IgD-negative memory B cell (primary cell): Measurements from ENCODE around the gene ATP5PO. TPM values are rescaled to one million over a fixed set of nuclear protein-coding genes. Genes with fewer than 3 reads are reported as not detected.
"Not testable (repeated sequence)": the region's sequence is repeated elsewhere in the genome, so short reads cannot be mapped to it uniquely, and the experiment has no call there.

ENCODE experiments used
- H3K27ac Mint-ChIP-seq, 3 donors: one replicate each; pipeline ENCODE4 v1.8.0; 2020 to 2022; ENCODE audit warnings: mild to moderate bottlenecking in 3 of 3, mixed read lengths in 3 of 3, moderate library complexity in 1 of 3
- H3K27me3 Mint-ChIP-seq: one replicate; pipeline ENCODE4 v1.8.0; 2021; ENCODE audit warnings: mixed read lengths
- H3K36me3 Mint-ChIP-seq: one replicate; pipeline ENCODE4 v1.8.0; 2020; ENCODE audit warnings: mild to moderate bottlenecking, mixed read lengths
- H3K4me1 Mint-ChIP-seq, 3 donors: one replicate each; pipeline ENCODE4 v1.8.0; 2020 to 2022; ENCODE audit warnings: mixed read lengths in 3 of 3, mild to moderate bottlenecking in 1 of 3
- H3K4me3 Mint-ChIP-seq, 4 donors: one replicate each; pipeline ENCODE4 v1.8.0; 2020 to 2022; ENCODE audit warnings: mild to moderate bottlenecking in 4 of 4, mixed read lengths in 4 of 4, moderate library complexity in 3 of 4
- H3K9me3 Mint-ChIP-seq, 3 donors: one replicate each; pipeline ENCODE4 v1.8.0; 2020 to 2021; ENCODE audit warnings: mixed read lengths in 3 of 3, mild to moderate bottlenecking in 1 of 3
- polyA plus RNA-seq: library from polyadenylated mRNA; unstranded; fragments of 300-500 nt; fragmentation: Illumina TruSeq; gene quantifications from one replicate; pipeline ENCODE4 v1.2.3, GENCODE V29; 2021

ATP5PO gene
- polyA plus RNA-seq, 1 donor from 2014 or later: 342 TPM

GRCh38 chr21:33931799-33932390, 16.3 kb upstream of the ATP5PO start:
- Mint-ChIP-seq H3K36me3 (peaks cover 1% of the 10 kb centered on the region), H3K27ac (peak overlapping the region; percentile 57 to 93 (median 91)), H3K9me3 (no peaks in the 10 kb centered on the region), H3K27me3 (no peaks in the 10 kb centered on the region), H3K4me3 (peak overlapping the region; percentile 76 to 95 (median 91)), H3K4me1 (peaks cover 10 to 14% (median 12%) of the 10 kb centered on the region in 3 donors)

GRCh38 chr21:33931052-33931798, 15.6 kb upstream of the ATP5PO start:
- Mint-ChIP-seq H3K27ac (peak overlapping the region; percentile 57 to 93 (median 91)), H3K4me1 (peaks cover 9 to 12% (median 10%) of the 10 kb centered on the region in 3 donors), H3K4me3 (peak overlapping the region; percentile 76 to 95 (median 91))
- not testable (repeated sequence) for H3K36me3 Mint-ChIP-seq, H3K9me3 Mint-ChIP-seq, H3K27me3 Mint-ChIP-seq

GRCh38 chr21:33926248-33926647, 10.6 kb upstream of the ATP5PO start:
- not testable (repeated sequence) for H3K27me3 Mint-ChIP-seq

GRCh38 chr21:33924766-33925100, 9.1 kb upstream of the ATP5PO start:
- Mint-ChIP-seq H3K9me3 (no peaks in the 10 kb centered on the region), H3K4me1 (peaks cover 0 to 6% (median 3%) of the 10 kb centered on the region in 3 donors), H3K27me3 (peaks cover 3% of the 10 kb centered on the region), H3K36me3 (no peaks in the 10 kb centered on the region), H3K4me3 (no peak overlapping the region), H3K27ac (no peak overlapping the region)

More at GRCh38 chr21:33926248-33926647, 10.6 kb upstream of the ATP5PO start:
- H3K9me3 Mint-ChIP-seq, H3K27ac Mint-ChIP-seq, H3K4me3 Mint-ChIP-seq, H3K36me3 Mint-ChIP-seq, H3K4me1 Mint-ChIP-seq: not testable (repeated sequence)

- no peak overlapping the region for H3K4me3 Mint-ChIP-seq
- H3K27ac Mint-ChIP-seq: peak overlapping the region in 2 of 3 donors; percentile 2 to 31
Measured at GRCh38 chr21:33924079-33924765, 8.6 kb upstream of the ATP5PO start.

GRCh38 chr21:33917421-33917820, 1.8 kb upstream of the ATP5PO start:
- no peak overlapping the region for H3K4me3 Mint-ChIP-seq
- H3K27ac Mint-ChIP-seq: no peak overlapping the region
- H3K4me1 Mint-ChIP-seq: peaks cover 15 to 23% (median 23%) of the 10 kb centered on the region in 3 donors
- H3K36me3 Mint-ChIP-seq: no peaks in the 10 kb centered on the region
- no peaks in the 10 kb centered on the region for H3K9me3 Mint-ChIP-seq
- peaks cover 3% of the 10 kb centered on the region for H3K27me3 Mint-ChIP-seq

More at GRCh38 chr21:33924079-33924765, 8.6 kb upstream of the ATP5PO start:
- no peaks in the 10 kb centered on the region for H3K9me3 Mint-ChIP-seq
- H3K27me3 Mint-ChIP-seq: peaks cover 3% of the 10 kb centered on the region
- H3K4me1 Mint-ChIP-seq: peaks cover 0 to 6% (median 3%) of the 10 kb centered on the region in 3 donors
- no peaks in the 10 kb centered on the region for H3K36me3 Mint-ChIP-seq

- no peaks in the 10 kb centered on the region for H3K9me3 Mint-ChIP-seq
- no peaks in the 10 kb centered on the region for H3K36me3 Mint-ChIP-seq
- H3K27me3 Mint-ChIP-seq: peaks cover 3% of the 10 kb centered on the region
- peaks cover 15 to 23% (median 23%) of the 10 kb centered on the region in 3 donors for H3K4me1 Mint-ChIP-seq
- H3K27ac Mint-ChIP-seq: peak overlapping the region in 2 of 3 donors; percentile 86 to 99
- peak overlapping the region; percentile 97 to 100 (median 99) for H3K4me3 Mint-ChIP-seq
Measured at GRCh38 chr21:33916200-33916567, 580 bp upstream of the ATP5PO start.

GRCh38 chr21:33914188-33914587, 1.4 kb downstream of the ATP5PO start:
- peaks cover 4% of the 10 kb centered on the region for H3K36me3 Mint-ChIP-seq
- peaks cover 15 to 29% (median 23%) of the 10 kb centered on the region in 3 donors for H3K4me1 Mint-ChIP-seq
- H3K27me3 Mint-ChIP-seq: no peaks in the 10 kb centered on the region
- H3K9me3 Mint-ChIP-seq: no peaks in the 10 kb centered on the region
- H3K4me3 Mint-ChIP-seq: peak overlapping the region in 3 of 4 donors; percentile 44 to 100 (median 97)
- no peak overlapping the region for H3K27ac Mint-ChIP-seq

- Mint-ChIP-seq H3K27ac (no peak overlapping the region), H3K9me3 (no peaks in the 10 kb centered on the region), H3K36me3 (peaks cover 4% of the 10 kb centered on the region), H3K27me3 (no peaks in the 10 kb centered on the region), H3K4me1 (peaks cover 9 to 12% (median 11%) of the 10 kb centered on the region in 3 donors), H3K4me3 (peak overlapping the region in 1 of 4 donors; percentile 26)
Measured at GRCh38 chr21:33909756-33910155, 5.8 kb downstream of the ATP5PO start.

GRCh38 chr21:33908760-33909159, 6.8 kb downstream of the ATP5PO start:
- Mint-ChIP-seq H3K4me1 (peaks cover 2 to 5% (median 3%) of the 10 kb centered on the region in 3 donors), H3K9me3 (no peaks in the 10 kb centered on the region), H3K27ac (no peak overlapping the region), H3K36me3 (peaks cover 6% of the 10 kb centered on the region), H3K4me3 (no peak overlapping the region), H3K27me3 (no peaks in the 10 kb centered on the region)

- no peaks in the 10 kb centered on the region for H3K27me3 Mint-ChIP-seq
- H3K9me3 Mint-ChIP-seq: peaks cover 0 to 2% (median 0%) of the 10 kb centered on the region in 3 donors
- H3K4me1 Mint-ChIP-seq: peaks cover 0 to 4% (median 2%) of the 10 kb centered on the region in 3 donors
- peak overlapping the region in 2 of 3 donors; percentile 16 to 71 for H3K27ac Mint-ChIP-seq
- peaks cover 4% of the 10 kb centered on the region for H3K36me3 Mint-ChIP-seq
- H3K4me3 Mint-ChIP-seq: no peak overlapping the region
Measured at GRCh38 chr21:33904041-33904440, 11.6 kb downstream of the ATP5PO start.

GRCh38 chr21:33902349-33902748, 13.3 kb downstream of the ATP5PO start:
- no peak overlapping the region for H3K27ac Mint-ChIP-seq
- H3K4me3 Mint-ChIP-seq: no peak overlapping the region
- peaks cover 4% of the 10 kb centered on the region for H3K36me3 Mint-ChIP-seq

GRCh38 chr21:33901412-33902288, 14.0 kb downstream of the ATP5PO start:
- H3K36me3 Mint-ChIP-seq: peaks cover 4% of the 10 kb centered on the region
- H3K4me1 Mint-ChIP-seq: peaks cover 0 to 4% (median 4%) of the 10 kb centered on the region in 3 donors
- peak overlapping the region in 1 of 3 donors; percentile 23 for H3K27ac Mint-ChIP-seq
- no peak overlapping the region for H3K4me3 Mint-ChIP-seq
- peaks cover 0 to 2% (median 0%) of the 10 kb centered on the region in 3 donors for H3K9me3 Mint-ChIP-seq
- H3K27me3 Mint-ChIP-seq: no peaks in the 10 kb centered on the region

More at GRCh38 chr21:33902349-33902748, 13.3 kb downstream of the ATP5PO start:
- H3K27me3 Mint-ChIP-seq: no peaks in the 10 kb centered on the region
- peaks cover 0 to 2% (median 0%) of the 10 kb centered on the region in 3 donors for H3K9me3 Mint-ChIP-seq
- peaks cover 0 to 4% (median 2%) of the 10 kb centered on the region in 3 donors for H3K4me1 Mint-ChIP-seq

- Mint-ChIP-seq H3K27ac (no peak overlapping the region), H3K9me3 (peaks cover 0 to 2% (median 0%) of the 10 kb centered on the region in 3 donors), H3K36me3 (peaks cover 2% of the 10 kb centered on the region), H3K27me3 (peaks cover 7% of the 10 kb centered on the region), H3K4me3 (no peak overlapping the region), H3K4me1 (peaks cover 7 to 11% (median 7%) of the 10 kb centered on the region in 3 donors)
Measured at GRCh38 chr21:33899199-33899598, 16.4 kb downstream of the ATP5PO start.
